GM19468 (cell line): ENCODE measurements around the gene CCDC61.

Experiments used
- ATAC-seq: cut with Tn5 transposase; IDR thresholded peaks from one replicate; pipeline ENCODE4 v1.9.1; 2021; ENCODE audit warnings: mild to moderate bottlenecking, moderate library complexity, moderate number of reproducible peaks; ENCODE audit not compliant: unreplicated experiment; ENCODE audit errors: extremely low read depth

Gene CCDC61

GRCh38 chr19:45973553-45974338 lies 21.5 kb upstream of the CCDC61 start, which contains the start of gene NOVA2:
Gene NOVA2, minus strand, starts transcription at chr19:45973865. Its CDS starts 514 bp downstream, at chr19:45973351.
- ATAC-seq, result no peak

- ATAC-seq, result no peak
Measured at GRCh38 chr19:45975306-45976070, 19.8 kb upstream of the CCDC61 start.

GRCh38 chr19:45976178-45976577 lies 19.1 kb upstream of the CCDC61 start:
- no peak for ATAC-seq

GRCh38 chr19:45978156-45978555 lies 17.1 kb upstream of the CCDC61 start:
- ATAC-seq, result no peak

GRCh38 chr19:45981350-45981749 lies 13.9 kb upstream of the CCDC61 start:
- no peak for ATAC-seq

DNA sequence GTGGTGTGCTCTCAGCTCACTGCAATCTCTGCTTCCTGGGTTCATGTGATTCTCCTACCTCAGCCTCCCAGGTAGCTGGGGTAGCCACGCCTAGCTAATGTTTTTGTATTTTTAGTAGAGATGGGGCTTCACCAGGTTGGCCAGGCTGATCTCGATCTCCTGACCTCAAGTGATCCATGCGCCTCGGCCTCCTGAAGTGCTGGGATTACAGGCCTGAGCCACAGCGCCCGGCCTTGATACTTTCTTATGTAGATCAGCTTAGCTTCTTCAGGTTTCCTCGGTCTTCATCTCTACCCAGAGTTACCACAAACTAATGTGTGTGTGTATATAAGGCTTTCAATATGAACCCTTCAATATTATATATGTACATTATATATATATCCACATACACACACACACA lies 9.9 kb upstream of the CCDC61 start:
- no peak for ATAC-seq

DNA sequence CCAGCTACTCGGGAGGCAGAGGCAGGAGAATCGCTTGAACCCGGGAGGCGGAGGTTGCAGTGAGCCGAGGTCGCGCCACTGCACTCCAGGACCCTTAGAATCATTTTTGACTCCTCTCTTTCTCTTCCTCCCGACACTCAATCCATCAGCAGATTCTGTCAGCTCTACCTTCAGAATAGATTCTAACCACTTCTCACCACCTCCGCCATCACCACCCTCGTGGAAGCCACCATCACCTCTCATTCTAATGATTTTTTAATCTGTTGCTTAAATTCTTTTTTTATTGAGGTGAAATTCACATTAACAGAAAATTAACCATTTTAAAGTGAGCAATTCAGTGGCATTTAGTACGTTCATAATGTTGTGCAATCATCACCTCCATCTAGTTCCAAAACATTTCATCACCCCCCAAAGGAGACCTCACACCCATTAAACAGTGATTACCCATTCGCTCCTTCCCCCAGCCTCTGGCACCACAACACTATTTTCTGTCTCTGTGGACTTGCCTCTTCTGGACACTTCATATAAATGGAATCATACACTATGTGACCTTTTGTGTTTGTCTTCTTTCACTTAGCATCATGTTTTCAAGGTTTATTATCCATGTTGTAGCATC lies 5.0 kb upstream of the CCDC61 start:
- no peak for ATAC-seq

DNA sequence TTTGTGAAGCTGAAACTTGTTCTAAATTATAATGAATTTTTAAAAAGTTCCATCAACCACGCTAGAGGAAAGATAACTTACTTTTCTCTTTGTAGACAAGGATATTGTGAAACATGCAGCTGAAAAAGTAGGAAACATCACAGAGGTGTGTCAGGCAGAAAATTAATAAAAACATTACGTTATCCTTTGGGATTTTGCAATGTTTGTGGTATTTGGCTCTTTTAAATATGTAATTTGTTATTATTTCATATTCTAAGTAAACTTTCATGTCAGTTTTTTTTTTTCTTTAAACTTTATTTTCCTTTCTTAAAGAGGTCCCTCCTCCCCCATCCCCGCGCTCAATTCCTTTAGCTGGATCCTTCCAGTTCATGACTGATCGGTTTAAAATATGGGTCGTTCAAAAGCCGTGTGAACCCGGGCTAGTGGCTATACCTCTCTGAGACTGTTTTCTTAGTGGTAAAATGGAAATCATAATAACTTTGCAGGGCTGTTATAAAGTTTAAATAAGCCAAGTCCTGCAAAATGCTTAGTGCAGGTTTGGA lies 740 bp upstream of the CCDC61 start:
- no peak for ATAC-seq

DNA sequence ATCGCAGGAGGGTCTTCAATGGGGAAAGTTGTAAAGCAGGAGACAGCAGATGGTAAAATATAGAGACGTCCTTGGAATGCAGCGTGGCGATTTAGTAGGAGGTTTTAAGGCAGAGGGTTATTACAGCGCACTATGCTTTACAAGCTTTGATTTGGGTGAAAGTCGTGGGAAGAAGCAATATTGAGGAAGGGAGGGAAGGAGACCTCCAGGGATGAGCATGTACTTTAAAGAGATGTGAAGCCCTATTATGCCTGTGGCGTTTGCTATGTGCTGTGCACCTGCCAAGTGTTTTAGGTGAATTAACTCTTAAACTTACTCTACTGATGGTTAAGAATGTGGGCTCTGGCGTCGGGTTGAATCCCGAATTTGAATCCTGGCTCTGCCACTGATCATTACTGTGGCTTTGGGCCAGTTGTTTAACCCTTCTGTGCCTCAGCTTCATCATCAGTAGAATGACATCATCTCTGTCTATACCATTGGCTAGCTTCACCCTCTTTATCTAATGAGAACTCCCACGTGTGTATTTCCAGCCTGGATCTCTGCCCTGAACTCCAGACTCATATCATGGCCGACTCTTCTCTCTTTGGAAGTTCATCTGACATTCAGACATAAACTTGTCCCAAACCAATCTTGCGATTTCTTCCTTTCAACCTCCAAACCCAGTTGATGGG lies 583 bp downstream of the CCDC61 start:
- ATAC-seq, result no peak

GRCh38 chr19:45996933-45997332 lies 1.7 kb downstream of the CCDC61 start:
- no peak for ATAC-seq

- no peak for ATAC-seq
Measured at GRCh38 chr19:45998834-45999233, 3.6 kb downstream of the CCDC61 start.

GRCh38 chr19:45999653-46000121 lies 4.4 kb downstream of the CCDC61 start:
- no peak for ATAC-seq

- ATAC-seq, result no peak
Measured at GRCh38 chr19:46000491-46001246, 5.4 kb downstream of the CCDC61 start.

GRCh38 chr19:46002678-46003275 lies 7.5 kb downstream of the CCDC61 start:
- ATAC-seq, result no peak

GRCh38 chr19:46006411-46006810 lies 11.1 kb downstream of the CCDC61 start:
- ATAC-seq, result no peak

DNA sequence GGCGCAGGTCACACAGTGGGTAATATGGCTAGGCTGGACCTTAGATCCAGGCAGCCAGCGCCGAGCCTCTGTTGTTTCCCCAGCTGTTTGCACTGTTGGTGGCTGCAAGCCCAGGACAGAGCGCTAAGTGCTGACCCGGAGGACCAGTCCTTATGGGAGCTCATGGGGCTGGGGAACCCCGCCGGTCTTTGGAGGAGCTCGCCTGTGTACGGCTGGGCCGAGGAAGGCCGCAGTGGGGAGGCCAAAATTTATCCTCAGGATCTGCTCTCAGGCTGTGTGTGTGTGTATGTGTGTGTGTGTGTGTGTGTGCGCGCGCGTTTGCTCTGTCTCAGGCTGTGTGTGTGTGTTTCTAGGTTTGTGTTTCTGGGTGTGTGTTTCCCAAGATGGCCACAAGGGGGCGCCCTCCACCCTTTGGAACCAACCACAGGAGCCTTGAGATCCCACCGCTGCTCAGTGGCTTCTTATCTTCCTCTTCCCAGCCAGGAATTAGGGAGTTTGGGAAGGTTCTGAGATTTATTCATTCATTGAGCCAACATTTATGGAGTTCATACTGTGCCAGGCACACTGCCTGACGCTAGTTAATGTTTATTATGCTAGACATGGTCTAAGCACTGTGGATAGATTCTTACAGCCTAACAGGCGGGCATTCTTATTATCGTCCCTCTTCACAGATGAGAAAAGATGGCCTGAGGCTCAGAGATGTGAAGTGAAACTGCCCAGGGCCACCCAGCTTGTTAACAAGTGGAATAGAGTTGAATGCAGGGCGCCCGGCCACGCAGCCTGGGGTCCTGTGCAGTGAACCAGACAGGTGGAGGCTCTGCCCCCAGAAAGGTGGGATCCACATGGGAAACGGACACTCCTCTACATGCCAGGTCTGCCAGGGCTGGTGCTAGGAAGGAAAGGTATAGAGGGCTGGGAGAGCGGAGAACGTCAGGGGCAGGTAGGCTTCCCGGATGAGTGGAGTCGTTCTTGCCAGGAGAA lies 14.6 kb downstream of the CCDC61 start:
- ATAC-seq, result no peak

DNA sequence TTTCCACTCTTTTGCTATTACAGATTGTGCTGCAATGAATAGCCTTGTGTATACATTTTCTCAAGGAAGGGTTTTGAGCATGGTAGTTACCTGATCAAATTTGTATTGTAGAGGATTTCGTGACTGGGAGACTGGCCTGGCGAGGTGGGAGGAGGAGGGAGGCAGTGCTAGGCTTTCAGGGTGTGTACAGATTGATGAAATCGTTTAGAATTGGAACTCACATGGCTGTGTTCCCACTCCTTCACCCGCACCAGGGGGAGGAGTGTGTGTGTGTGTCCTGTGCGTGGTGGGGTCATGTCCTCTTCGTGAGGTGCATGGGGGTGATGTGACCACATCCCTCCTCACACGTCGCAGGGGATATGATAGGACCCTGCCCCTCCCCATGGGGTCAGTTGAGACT lies 19.3 kb downstream of the CCDC61 start:
- no peak for ATAC-seq
